HG02981 (cell line): Measurements from ENCODE around the gene FZD10.

ENCODE experiments used
- ATAC-seq: cut with Tn5 transposase; IDR thresholded peaks from one replicate; pipeline ENCODE4 v1.9.1; 2021; ENCODE audit warnings: mild to moderate bottlenecking, moderate library complexity; ENCODE audit not compliant: unreplicated experiment

Gene FZD10

DNA sequence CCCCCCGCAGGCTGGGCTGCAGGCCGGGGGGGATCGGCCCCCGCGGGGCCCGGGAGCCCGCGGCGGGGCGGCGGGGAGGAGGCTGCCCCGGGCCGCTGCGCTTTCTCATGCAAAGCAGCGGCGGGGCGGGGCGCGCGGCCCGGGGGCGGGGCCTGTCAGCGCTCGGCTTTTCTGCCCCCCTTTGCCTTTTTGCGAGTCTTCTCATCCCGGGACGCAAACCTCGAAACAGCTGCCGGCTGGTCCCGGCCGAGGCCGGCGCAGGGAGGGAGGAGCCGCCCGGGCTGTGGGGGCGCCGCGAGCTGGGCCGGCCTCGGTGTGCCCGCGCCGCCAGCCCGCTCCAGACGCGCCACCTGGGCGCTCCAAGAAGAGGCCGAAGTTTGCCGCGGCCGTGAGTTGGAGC lies at the start of gene FZD10:
FZD10 (plus strand) TSS at position 198 of the 400 bp plus-strand sequence. CDS start 479 bp downstream, outside the sequence.
- ATAC-seq = no peak

GRCh38 chr12:130114952-130115351 lies 47.3 kb upstream of the FZD10 start:
- ATAC-seq = no peak

DNA sequence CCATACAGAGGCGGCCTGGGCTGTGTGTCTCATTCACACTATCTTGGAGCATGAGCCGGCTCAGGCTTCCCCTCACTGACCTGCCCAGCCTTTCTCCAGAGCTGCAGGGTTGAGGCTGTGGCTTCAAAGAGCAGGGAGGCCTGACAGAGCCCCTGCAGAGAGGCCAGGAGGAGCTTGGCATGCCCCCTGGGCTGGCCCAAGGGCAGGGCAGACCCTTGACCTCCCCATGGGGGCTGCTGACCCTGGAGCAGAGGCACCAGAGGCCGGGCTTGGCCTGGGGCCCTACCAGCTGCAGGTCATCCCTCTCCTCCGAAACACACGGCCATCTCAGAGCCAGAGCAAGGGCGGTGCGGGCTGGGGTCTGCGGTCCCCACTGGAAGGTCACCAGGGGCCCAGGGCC lies 46.6 kb upstream of the FZD10 start:
- no peak for ATAC-seq

GRCh38 chr12:130116791-130117190 lies 45.5 kb upstream of the FZD10 start:
- no peak for ATAC-seq

- no peak for ATAC-seq
These were observed 45.0 kb upstream of the FZD10 start for GRCh38 chr12:130117233-130117632.

DNA sequence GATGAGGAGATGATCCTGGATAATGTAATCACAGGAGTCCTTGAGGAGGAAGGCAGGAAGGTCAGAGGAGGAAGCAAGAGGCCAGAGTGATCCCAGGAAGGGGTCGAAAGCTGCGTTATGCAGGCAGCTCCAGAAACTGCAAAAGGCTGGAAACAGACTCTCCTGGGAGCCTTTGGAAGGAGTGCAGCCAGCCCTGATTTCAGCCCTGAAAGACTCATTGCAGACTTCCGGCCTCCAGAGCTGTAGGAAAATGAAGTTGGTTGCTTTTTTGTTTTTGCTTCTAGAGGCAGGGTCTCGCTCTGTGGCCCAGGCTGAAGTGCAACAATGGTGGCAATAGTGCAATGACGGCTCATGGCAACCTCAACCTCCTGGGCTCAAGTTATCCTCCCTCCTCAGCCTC lies 44.6 kb upstream of the FZD10 start:
- no peak for ATAC-seq

- ATAC-seq = no peak
These were observed 44.1 kb upstream of the FZD10 start for GRCh38 chr12:130118181-130118580.

DNA sequence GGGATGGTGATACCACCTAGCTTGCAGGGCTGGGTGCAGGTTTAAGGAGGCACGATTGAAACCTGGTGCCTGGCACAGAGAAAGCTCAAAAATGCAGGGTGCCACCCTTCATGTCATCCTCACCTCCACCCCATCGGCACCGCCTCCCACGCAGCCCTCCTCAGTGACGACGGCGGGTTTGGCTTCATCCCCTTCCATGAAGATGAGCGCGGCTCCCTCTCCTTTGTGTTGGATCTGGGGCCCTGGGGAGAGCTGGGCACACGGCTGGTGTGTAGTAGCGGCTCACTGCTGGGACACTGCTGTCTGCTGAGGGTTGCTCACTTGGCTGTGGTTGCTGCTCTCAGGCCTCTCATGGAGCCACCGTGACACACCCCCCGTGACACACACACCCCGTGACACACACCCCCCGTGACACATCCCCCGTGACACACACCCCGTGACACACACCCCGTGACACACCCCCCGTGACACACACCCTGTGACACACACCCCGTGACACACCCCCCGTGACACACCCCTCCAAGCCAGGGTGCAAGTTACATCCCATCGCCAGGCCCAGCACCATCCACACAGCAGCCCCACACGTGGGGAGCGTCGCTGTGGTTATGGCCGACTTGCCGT lies 42.9 kb upstream of the FZD10 start:
- no peak for ATAC-seq

GRCh38 chr12:130120012-130120805 lies 42.1 kb upstream of the FZD10 start:
- ATAC-seq = no peak

DNA sequence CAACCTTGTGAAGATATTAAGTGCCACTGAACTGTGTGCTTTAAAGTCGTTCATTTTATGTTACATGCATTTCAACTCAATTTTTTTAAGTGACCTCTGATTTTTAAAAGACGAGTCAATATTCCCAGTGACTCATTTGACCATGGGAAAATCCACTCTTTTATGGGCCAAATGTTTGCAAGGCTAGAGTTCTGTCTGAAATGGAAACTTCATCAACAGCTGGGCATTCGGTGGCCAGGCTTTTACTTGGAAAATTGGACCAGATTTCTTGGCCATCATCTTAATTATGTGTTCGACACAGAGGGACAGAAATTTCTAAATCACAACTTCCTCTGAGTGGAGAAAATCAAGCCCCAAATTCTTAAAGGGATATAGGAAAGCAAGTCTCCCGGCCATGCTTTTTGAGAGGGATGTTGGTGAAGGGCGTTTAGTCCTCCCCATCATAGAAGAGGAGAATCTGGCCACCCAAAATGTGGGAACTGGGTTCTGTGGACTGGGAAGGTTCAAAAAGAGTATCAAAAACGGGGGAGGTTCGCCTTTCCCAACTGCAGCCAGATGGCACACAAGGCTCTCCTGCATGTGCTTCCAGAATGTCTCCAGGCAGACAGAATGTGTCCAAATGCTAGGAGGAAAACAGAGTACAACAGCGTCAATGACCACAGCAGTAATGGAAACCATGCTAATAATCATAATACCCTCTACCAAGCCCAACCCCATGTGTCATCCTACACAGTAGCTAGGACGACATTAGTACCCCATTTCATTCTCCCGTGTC lies 40.9 kb upstream of the FZD10 start:
- no peak for ATAC-seq

DNA sequence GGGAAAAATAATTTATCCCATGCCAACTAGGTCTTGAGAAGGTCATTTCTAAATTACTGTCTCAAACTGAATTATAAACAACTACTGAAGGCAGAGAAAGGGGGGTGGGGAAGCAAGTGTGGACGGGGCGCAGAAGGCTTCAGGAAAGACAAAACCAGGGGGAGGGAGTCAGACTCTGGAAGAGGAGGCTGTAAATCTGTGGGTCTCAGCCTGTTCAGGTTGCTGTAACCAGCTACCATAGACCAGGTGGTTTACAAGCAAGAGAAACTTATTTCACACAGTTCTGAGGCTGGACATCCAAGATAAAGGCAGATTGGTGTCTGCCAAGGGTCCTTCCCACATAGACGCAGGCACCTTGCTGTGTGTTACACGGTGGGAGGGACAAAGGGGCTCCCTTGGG lies 39.9 kb upstream of the FZD10 start:
- no peak for ATAC-seq

DNA sequence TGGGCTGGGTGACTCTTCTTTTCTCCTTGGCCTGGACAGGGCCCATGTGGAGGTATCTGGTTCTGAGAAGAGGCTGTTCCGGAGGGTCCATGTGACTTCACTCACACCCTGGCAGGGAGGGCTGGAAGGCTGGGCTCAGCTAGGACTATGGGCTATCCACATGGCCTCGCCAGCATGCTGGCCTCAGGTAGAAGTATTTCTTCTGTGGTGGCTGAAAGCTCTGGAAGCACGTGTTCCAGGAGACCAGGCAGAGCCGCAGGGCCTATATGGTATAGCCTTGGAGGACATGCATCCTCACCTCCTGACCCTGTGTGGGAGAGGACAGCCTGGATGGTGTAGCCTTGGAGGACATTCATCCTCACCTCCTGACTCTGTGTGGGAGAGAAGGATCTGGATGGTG lies 38.2 kb upstream of the FZD10 start:
- no peak for ATAC-seq

- no peak for ATAC-seq
These were observed 37.5 kb upstream of the FZD10 start for GRCh38 chr12:130124605-130125244.

DNA sequence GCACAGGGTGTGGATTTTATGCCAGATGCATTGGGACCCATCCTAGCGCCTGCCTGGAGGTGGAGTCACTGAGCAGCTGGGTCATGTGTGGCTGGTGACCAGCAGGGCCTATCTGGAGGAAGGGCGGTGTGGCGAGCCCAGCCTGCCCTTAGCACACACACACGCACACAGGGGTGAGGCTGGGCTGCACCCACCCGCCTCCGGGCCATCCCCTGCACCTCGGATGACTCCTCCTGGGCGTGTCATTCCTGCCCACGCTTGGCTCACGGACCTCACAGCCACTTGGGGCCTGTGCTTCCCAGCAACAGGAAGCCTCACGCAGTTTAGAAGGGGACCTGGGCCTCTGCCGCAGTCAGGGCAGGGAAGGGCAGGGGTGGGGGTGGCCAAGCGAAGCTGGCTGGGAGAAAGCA lies 36.2 kb upstream of the FZD10 start:
- no peak for ATAC-seq

DNA sequence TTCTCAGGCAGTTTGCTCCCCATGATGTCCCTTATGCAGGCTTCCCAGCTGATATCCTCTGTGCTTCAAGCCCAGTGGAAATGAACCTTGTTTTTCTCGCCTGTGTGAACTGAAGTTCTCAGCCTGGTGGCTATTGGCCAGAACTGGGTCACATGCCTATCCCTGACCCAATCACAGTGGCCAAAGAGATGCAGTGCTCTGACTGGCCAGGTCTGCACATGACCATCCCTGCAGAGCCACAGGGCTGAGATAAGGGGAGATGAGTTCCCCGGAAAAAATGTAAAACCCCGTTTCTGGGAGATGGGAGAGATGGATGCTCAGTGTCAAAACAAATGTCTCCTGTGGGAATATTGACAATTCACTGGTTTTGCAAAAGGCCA lies 34.7 kb upstream of the FZD10 start:
- no peak for ATAC-seq

DNA sequence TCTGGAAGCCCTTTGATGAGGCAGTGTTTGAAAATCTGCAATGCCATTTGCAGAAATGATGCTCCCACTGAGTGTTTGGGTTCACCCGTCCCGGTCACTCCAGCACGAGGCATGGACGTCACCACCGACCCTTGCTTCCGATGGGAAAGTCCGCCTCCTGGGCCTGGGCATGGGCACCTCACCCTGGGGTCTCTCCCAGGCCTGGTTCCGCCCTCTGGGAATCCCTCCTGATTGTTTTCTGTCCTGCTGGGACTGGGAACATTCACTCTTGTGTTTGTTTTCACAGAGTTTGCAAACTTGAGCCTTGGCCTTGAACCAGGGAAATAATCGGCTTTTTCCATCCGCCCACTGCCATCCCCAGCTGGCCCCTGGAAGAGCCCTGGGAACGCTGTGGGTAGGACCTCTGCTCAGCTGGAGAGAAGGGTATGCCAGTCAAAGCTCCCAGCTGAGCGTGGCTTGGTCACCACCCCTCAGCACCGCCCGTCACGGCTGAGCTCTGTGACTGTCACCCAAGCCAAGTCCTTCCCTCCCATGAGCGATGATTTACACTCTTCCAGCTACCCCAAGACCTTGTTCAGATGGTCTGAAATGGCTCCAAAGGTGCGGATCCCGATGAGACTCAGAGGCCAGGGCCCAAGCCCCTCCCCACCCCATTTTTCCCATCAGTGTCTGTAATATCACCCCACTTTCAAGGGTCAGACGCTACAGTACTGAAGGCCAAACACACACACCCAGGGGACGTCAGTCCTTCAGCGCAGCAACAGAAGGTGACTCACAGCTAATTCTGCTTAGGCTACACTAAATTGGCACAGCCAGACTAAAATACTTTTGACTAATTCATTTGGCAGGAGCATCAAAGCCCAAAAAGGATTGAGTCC lies 34.1 kb upstream of the FZD10 start:
- no peak for ATAC-seq

DNA sequence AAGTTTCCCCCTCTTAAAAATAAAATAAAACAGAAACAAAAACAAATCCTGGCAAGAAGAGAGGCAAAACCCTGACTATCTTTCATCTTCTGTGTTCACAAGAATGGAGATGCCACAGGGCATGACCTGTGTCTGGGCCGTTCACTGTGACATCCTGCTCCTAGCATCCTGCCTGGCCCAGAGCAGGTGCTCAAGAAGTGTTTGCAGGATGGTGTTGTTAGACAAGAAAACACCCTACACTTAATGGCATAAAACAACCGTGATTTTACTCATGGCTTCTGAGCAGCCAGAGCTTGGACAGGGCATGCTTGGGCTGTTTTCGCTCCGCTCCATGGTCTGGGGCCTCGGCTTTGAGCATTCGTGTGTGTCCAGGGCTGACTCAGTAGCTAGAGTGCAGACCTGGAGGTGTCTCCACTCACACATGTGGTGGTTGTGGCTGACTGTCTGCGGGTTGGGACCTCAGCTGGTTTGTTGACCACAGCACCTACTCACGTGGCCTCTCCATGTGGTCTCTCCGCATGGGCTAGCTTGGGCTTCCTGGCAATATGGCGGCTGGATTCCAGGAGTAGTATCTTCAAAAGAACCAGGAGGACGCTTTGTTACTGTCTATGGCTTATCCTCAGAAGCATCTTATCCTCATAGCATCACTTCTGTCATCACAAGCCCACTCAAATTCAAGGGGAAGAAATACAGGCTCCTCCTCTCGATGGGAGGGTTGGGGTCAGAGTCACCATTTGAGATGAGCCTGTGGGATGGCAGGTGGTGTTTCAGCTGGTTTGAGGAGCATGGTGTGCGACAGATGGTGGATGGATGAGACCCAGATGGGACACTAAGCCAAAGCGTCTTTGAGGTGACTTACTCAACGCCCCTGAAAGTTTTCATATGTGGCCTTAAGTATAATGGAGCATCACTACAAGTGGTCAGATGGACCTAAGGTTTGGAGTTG lies 33.2 kb upstream of the FZD10 start:
- ATAC-seq = no peak

DNA sequence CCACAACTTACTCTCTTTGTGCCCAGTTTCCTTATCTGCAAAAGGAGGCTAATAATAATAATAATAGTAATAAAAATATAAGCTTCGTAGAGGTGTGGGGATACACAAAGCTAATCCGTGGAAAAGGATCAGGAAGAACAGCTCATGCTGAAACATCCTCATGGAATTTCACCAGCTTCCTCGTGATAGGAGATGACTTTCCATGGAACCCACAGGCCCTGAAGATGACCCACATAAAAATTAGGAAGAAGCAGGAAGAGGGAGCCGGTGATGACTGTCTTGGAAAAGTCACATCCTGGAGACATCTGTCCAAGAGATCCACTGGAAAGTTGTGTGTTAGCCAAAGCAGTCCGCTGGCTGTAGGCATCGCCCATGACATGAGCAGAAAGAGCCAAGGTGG lies 31.9 kb upstream of the FZD10 start:
- ATAC-seq = no peak

- no peak for ATAC-seq
These were observed 31.2 kb upstream of the FZD10 start for GRCh38 chr12:130131025-130131424.
